ENCODE results near the gene MARF1.

- TF ChIP-seq CEBPB (IDR thresholded peaks at IDR 0.05; ENCODE audit: low read depth) (no peak), POLR2A (IDR thresholded peaks at IDR 0.05; ENCODE audit: borderline replicate concordance, extremely low read depth, insufficient read depth, insufficient read length) (no peak), EZH2 (IDR thresholded peaks at IDR 0.05) (no peak), EZH2phosphoT487 (IDR thresholded peaks at IDR 0.05; ENCODE audit: borderline replicate concordance) (no peak), EGR1 (IDR thresholded peaks at IDR 0.05; ENCODE audit: low read depth) (no peak), POLR2AphosphoS5 (IDR thresholded peaks at IDR 0.05; ENCODE audit: low read depth, low read length) (no peak), FOSL1 (IDR thresholded peaks at IDR 0.05; ENCODE audit: low read depth) (no peak), MAX (IDR thresholded peaks at IDR 0.05) (no peak)
- TF ChIP-seq, protein P1, sequence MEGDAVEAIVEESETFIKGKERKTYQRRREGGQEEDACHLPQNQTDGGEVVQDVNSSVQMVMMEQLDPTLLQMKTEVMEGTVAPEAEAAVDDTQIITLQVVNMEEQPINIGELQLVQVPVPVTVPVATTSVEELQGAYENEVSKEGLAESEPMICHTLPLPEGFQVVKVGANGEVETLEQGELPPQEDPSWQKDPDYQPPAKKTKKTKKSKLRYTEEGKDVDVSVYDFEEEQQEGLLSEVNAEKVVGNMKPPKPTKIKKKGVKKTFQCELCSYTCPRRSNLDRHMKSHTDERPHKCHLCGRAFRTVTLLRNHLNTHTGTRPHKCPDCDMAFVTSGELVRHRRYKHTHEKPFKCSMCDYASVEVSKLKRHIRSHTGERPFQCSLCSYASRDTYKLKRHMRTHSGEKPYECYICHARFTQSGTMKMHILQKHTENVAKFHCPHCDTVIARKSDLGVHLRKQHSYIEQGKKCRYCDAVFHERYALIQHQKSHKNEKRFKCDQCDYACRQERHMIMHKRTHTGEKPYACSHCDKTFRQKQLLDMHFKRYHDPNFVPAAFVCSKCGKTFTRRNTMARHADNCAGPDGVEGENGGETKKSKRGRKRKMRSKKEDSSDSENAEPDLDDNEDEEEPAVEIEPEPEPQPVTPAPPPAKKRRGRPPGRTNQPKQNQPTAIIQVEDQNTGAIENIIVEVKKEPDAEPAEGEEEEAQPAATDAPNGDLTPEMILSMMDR (IDR thresholded peaks at IDR 0.05 in 2 of 3, conservative IDR thresholded peaks at IDR 0.05 in 1 of 3; ENCODE audit: borderline replicate concordance in 1 of 3, insufficient read depth in 1 of 3, low read depth in 2 of 3, low read length in 2 of 3) = no peak
- TF ChIP-seq, protein P2, sequence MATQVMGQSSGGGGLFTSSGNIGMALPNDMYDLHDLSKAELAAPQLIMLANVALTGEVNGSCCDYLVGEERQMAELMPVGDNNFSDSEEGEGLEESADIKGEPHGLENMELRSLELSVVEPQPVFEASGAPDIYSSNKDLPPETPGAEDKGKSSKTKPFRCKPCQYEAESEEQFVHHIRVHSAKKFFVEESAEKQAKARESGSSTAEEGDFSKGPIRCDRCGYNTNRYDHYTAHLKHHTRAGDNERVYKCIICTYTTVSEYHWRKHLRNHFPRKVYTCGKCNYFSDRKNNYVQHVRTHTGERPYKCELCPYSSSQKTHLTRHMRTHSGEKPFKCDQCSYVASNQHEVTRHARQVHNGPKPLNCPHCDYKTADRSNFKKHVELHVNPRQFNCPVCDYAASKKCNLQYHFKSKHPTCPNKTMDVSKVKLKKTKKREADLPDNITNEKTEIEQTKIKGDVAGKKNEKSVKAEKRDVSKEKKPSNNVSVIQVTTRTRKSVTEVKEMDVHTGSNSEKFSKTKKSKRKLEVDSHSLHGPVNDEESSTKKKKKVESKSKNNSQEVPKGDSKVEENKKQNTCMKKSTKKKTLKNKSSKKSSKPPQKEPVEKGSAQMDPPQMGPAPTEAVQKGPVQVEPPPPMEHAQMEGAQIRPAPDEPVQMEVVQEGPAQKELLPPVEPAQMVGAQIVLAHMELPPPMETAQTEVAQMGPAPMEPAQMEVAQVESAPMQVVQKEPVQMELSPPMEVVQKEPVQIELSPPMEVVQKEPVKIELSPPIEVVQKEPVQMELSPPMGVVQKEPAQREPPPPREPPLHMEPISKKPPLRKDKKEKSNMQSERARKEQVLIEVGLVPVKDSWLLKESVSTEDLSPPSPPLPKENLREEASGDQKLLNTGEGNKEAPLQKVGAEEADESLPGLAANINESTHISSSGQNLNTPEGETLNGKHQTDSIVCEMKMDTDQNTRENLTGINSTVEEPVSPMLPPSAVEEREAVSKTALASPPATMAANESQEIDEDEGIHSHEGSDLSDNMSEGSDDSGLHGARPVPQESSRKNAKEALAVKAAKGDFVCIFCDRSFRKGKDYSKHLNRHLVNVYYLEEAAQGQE (IDR thresholded peaks at IDR 0.05; ENCODE audit: low read depth) = no peak
These were observed 26.3 kb downstream of the MARF1 start for GRCh38 chr16:15616475-15617165.

Data from HCT116 (cell line).